MCF 10A (cell line): ENCODE results near the gene PDE4D. TPM values are rescaled to one million over a fixed set of nuclear protein-coding genes. Genes with fewer than 3 reads are reported as not detected.
"Not testable (repeated sequence)": the region's sequence is repeated elsewhere in the genome, so short reads cannot be mapped to it uniquely, and the experiment has no call there.

Source experiments
- BruUV-seq: library from RNA; stranded (reverse); fragments of 400-500 nt; replicated peaks from 2 replicates; lab custom pipeline; 2021; lab: Mats Ljungman, UMichigan
- CTCF ChIA-PET: fragments of 300-600 bp; sonication (Branson Sonifier 250); formaldehyde crosslinking; extraction: SDS; loops from one replicate; lab custom pipeline; 2021; ENCODE audit warnings: antibody characterized with exemption, inconsistent platforms; lab: Yijun Ruan, JAX
- POLR2A ChIA-PET: fragments of 300-600, 350-650 bp; sonication (Branson Sonifier 250); formaldehyde crosslinking; extraction: SDS; loops from one replicate; lab custom pipeline; 2020; ENCODE audit warnings: antibody characterized with exemption, inconsistent platforms; lab: Yijun Ruan, JAX
- DNase-seq: peaks from one replicate; pipeline ENCODE4 v3.0.0-alpha.2; 2018; ENCODE audit not compliant: unreplicated experiment
- H3K27ac Mint-ChIP-seq: one replicate; pipeline ENCODE4 v1.8.0; 2022; ENCODE audit warnings: mild to moderate bottlenecking, low read depth, mixed read lengths; ENCODE audit not compliant: unreplicated experiment
- H3K27me3 Mint-ChIP-seq: one replicate; pipeline ENCODE4 v1.8.0; 2022; ENCODE audit warnings: mixed read lengths; ENCODE audit not compliant: insufficient read depth, unreplicated experiment
- H3K36me3 Mint-ChIP-seq: one replicate; pipeline ENCODE4 v1.8.0; 2022; ENCODE audit warnings: mild to moderate bottlenecking, moderate library complexity, mixed read lengths; ENCODE audit not compliant: insufficient read depth, unreplicated experiment
- H3K4me1 Mint-ChIP-seq: one replicate; pipeline ENCODE4 v1.8.0; 2022; ENCODE audit warnings: mixed read lengths; ENCODE audit not compliant: insufficient read depth, unreplicated experiment
- H3K4me3 Mint-ChIP-seq: one replicate; pipeline ENCODE4 v1.8.0; 2022; ENCODE audit warnings: mild to moderate bottlenecking, moderate library complexity, mixed read lengths; ENCODE audit not compliant: unreplicated experiment
- H3K9me3 Mint-ChIP-seq: one replicate; pipeline ENCODE4 v1.8.0; 2022; ENCODE audit warnings: mixed read lengths; ENCODE audit not compliant: unreplicated experiment
- CTCF ChIP-seq: fragments of 200-600 bp; IDR thresholded peaks from one replicate; pipeline ENCODE4 v1.8.0; 2022; ENCODE audit warnings: antibody characterized with exemption, mild to moderate bottlenecking; ENCODE audit not compliant: unreplicated experiment
- intact Hi-C: fragments of 100-400 bp; cut with micrococcal nuclease; formaldehyde crosslinking; loops from 2 replicates; pipeline ENCODE4 v1.14.1; 2022
- total RNA-seq: library from RNA; stranded (reverse); gene quantifications from 2 replicates; pipeline ENCODE4 v1.2.3, GENCODE V29; 2022

The PDE4D gene
- total RNA-seq, 1 experiment from 2014 or later, result 85.0 TPM

- Mint-ChIP-seq H3K4me1 (peaks cover 43% of the 10 kb centered on the region), H3K9me3 (no peaks in the 10 kb centered on the region), H3K36me3 (peaks cover 9% of the 10 kb centered on the region), H3K27me3 (no peaks in the 10 kb centered on the region), H3K27ac (peak overlapping the region; percentile 93), H3K4me3 (peak overlapping the region; percentile 57)
- intact Hi-C loops, result no loop called here
- ChIA-PET POLR2A (interaction anchor here (0.6 to 10.6 kb wide), 12 partner anchors 8 to 171 kb away, joined by 3 to 437 read pairs (median 5); no protein-coding TSS in a partner anchor), CTCF (interaction anchor here (0.6 to 6.5 kb wide), 7 partner anchors 14 to 405 kb away, joined by 3 to 37 read pairs (median 4); no protein-coding TSS in a partner anchor)
- no peak for TF ChIP-seq CTCF
- peak; percentile 50 for DNase-seq
- no TSS peak for BruUV-seq
These were observed 107.7 kb downstream of the PDE4D start for GRCh38 chr5:59785676-59786333.

GRCh38 chr5:59784708-59785107 lies 108.8 kb downstream of the PDE4D start:
- DNase-seq, intact Hi-C loops, H3K27me3 Mint-ChIP-seq, BruUV-seq, H3K4me3 Mint-ChIP-seq, H3K9me3 Mint-ChIP-seq, H3K27ac Mint-ChIP-seq: not testable (repeated sequence)
- Mint-ChIP-seq H3K4me1 (peaks cover 37% of the 10 kb centered on the region), H3K36me3 (peaks cover 13% of the 10 kb centered on the region)
- CTCF ChIA-PET, result interaction anchor here (0.7 to 1.0 kb wide), 2 partner anchors 14 to 16 kb away, joined by 3 read pairs; no protein-coding TSS in a partner anchor
- POLR2A ChIA-PET, result interaction anchor here (0.8 to 10.5 kb wide), 4 partner anchors 9 to 145 kb away, joined by 3 to 437 read pairs (median 70); no protein-coding TSS in a partner anchor

- no peak overlapping the region for H3K27ac Mint-ChIP-seq
- DNase-seq, result no peak
- CTCF ChIA-PET, result interaction anchor here (0.7 kb wide), 1 partner anchor 9 kb away, joined by 3 read pairs; no protein-coding TSS in a partner anchor
- no peak overlapping the region for H3K4me3 Mint-ChIP-seq
- POLR2A ChIA-PET, result no interaction called here
- H3K36me3 Mint-ChIP-seq, result peaks cover 15% of the 10 kb centered on the region
- H3K9me3 Mint-ChIP-seq, result no peaks in the 10 kb centered on the region
- peaks cover 29% of the 10 kb centered on the region for H3K4me1 Mint-ChIP-seq
- BruUV-seq, result no TSS peak
- intact Hi-C loops, result no loop called here
- TF ChIP-seq CTCF, result no peak
- no peaks in the 10 kb centered on the region for H3K27me3 Mint-ChIP-seq
These were observed 110.3 kb downstream of the PDE4D start for GRCh38 chr5:59783264-59783663.

- CTCF ChIA-PET, result no interaction called here
- Mint-ChIP-seq H3K36me3 (peaks cover 15% of the 10 kb centered on the region), H3K9me3 (no peaks in the 10 kb centered on the region), H3K4me1 (peaks cover 26% of the 10 kb centered on the region), H3K4me3 (no peak overlapping the region), H3K27ac (no peak overlapping the region), H3K27me3 (no peaks in the 10 kb centered on the region)
- intact Hi-C loops, result no loop called here
- BruUV-seq, result no TSS peak
- no peak for TF ChIP-seq CTCF
- POLR2A ChIA-PET, result no interaction called here
- DNase-seq, result no peak
These were observed 110.7 kb downstream of the PDE4D start for GRCh38 chr5:59782856-59783255.
